Measurements from ENCODE around the gene ZNF714. TPM values are rescaled to one million over a fixed set of nuclear protein-coding genes. Genes with fewer than 3 reads are reported as not detected.

Gene ZNF714
- total RNA-seq, 1 experiment from 2014 or later: 8.8 TPM

DNA sequence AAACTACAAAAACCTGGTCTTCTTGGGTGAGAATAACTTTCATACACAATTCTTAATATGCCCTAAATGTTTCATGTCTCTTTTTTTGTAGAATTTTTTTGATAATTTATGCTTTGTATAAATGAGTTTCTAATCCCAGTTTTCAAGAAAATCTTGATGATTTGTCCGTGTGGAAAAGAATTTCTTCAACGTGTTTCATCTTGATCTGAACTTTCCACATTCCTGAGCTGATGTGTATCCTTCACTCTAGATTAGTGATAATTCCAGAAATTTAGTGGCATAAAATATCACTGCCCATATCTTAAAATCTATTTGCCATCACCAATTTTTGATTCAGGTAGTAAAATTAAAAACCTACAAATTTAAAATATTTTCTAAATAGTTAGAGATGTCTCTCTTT is 84.4 kb downstream of the ZNF714 start:
- Histone ChIP-seq H2AFZ (ENCODE audit: low read length) (no peak overlapping the region), H3K9ac (ENCODE audit: low read length) (no peak overlapping the region), H3F3A (ENCODE audit: low read length, unreplicated experiment) (no peaks in the 10 kb centered on the region), H3K79me2 (ENCODE audit: low read length) (no peaks in the 10 kb centered on the region), H3K9me3 (ENCODE audit: low read length) (no peaks in the 10 kb centered on the region), H3K9me2 (replicated peaks; ENCODE audit: low read length) (no peaks in the 10 kb centered on the region), H4K20me1 (ENCODE audit: low read length) (no peaks in the 10 kb centered on the region), H3K36me3 (ENCODE audit: low read depth, low read length) (peaks cover 74% of the 10 kb centered on the region), H3K4me2 (ENCODE audit: low read length) (no peak overlapping the region), H3K27ac (ENCODE audit: low read length) (no peak overlapping the region), H3K4me1 (ENCODE audit: insufficient read depth, low read length) (no peaks in the 10 kb centered on the region), H3K4me3 (ENCODE audit: low read length) (no peak overlapping the region), H3K27me3 (ENCODE audit: low read length) (no peaks in the 10 kb centered on the region)
- intact Hi-C loops (cut with micrococcal nuclease): no loop called here
- ChIA-PET POLR2A (ENCODE audit: unreplicated experiment) (no interaction called here), CTCF (no interaction called here)
- DNase-seq (no peak), ATAC-seq (no peak)
- TF ChIP-seq EZH2 (IDR thresholded peaks at IDR 0.05; ENCODE audit: low read length, unreplicated experiment) (no peak), EZH2phosphoT487 (IDR thresholded peaks at IDR 0.05; ENCODE audit: borderline replicate concordance, low read length) (no peak)
- TF ChIP-seq, protein P1, sequence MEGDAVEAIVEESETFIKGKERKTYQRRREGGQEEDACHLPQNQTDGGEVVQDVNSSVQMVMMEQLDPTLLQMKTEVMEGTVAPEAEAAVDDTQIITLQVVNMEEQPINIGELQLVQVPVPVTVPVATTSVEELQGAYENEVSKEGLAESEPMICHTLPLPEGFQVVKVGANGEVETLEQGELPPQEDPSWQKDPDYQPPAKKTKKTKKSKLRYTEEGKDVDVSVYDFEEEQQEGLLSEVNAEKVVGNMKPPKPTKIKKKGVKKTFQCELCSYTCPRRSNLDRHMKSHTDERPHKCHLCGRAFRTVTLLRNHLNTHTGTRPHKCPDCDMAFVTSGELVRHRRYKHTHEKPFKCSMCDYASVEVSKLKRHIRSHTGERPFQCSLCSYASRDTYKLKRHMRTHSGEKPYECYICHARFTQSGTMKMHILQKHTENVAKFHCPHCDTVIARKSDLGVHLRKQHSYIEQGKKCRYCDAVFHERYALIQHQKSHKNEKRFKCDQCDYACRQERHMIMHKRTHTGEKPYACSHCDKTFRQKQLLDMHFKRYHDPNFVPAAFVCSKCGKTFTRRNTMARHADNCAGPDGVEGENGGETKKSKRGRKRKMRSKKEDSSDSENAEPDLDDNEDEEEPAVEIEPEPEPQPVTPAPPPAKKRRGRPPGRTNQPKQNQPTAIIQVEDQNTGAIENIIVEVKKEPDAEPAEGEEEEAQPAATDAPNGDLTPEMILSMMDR (conservative IDR thresholded peaks at IDR 0.05; ENCODE audit: low read depth, low read length): no peak
- BruUV-seq (replicated peaks): no TSS peak

Other genes starting within 250 kb of the ZNF714 start
- 8.2 and 12.6 TPM in 2 replicates for gene ZNF85, start 159.0 kb upstream of the ZNF714 start, total RNA-seq (2014; rRNA removed)
- 9.7 and 9.8 TPM in 2 replicates for gene ZNF430, start 61.5 kb upstream of the ZNF714 start, total RNA-seq (2014; rRNA removed)
- gene ZNF431, start 59.8 kb downstream of the ZNF714 start, total RNA-seq (2014; rRNA removed): 2.5 and 9.2 TPM in 2 replicates
- gene ZNF708, start 247.2 kb downstream of the ZNF714 start, total RNA-seq (2014; rRNA removed): 4.2 and 7.3 TPM in 2 replicates

Data from PC-3 (cell line).